CMK (cell line): ENCODE data around the gene MMP14.
"Not testable (repeated sequence)": the region's sequence is repeated elsewhere in the genome, so short reads cannot be mapped to it uniquely, and the experiment has no call there.

ENCODE experiments used
- DNase-seq: peaks from one replicate; pipeline ENCODE4 v3.0.0-alpha.2; 2010; ENCODE audit warnings: low read depth

The MMP14 gene

DNA sequence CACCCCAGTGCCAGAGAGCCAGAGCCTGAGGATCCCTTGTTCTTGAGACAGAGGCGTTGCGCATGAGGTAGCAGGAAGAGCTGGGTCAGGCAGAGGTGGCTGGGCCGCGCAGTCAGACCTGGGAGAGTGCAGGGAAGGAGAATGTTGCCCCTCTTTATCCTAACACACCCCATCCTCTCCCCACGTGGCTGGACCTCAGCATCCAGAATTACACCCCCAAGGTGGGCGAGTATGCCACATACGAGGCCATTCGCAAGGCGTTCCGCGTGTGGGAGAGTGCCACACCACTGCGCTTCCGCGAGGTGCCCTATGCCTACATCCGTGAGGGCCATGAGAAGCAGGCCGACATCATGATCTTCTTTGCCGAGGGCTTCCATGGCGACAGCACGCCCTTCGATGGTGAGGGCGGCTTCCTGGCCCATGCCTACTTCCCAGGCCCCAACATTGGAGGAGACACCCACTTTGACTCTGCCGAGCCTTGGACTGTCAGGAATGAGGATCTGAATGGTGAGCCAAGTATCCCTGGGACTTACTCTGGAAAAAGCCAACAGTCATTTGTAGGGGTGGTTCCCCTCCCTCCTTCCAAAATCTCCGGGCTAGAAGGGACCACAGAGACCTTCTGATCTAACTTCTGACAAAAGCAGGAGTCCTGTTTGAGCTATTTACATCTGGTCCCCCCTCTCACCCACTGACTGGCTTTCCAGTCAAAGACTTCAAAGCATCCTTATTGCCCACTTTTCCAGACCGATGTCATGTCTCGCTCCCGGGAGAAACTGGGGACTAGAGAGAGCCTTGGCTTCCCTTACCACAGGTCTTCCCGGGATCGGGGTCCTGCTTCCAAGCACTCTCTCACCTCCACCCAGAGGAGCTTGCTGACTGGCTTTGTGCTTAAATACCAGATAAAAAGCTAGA, 6.1 kb downstream of the MMP14 start:
- no peak for DNase-seq

DNA sequence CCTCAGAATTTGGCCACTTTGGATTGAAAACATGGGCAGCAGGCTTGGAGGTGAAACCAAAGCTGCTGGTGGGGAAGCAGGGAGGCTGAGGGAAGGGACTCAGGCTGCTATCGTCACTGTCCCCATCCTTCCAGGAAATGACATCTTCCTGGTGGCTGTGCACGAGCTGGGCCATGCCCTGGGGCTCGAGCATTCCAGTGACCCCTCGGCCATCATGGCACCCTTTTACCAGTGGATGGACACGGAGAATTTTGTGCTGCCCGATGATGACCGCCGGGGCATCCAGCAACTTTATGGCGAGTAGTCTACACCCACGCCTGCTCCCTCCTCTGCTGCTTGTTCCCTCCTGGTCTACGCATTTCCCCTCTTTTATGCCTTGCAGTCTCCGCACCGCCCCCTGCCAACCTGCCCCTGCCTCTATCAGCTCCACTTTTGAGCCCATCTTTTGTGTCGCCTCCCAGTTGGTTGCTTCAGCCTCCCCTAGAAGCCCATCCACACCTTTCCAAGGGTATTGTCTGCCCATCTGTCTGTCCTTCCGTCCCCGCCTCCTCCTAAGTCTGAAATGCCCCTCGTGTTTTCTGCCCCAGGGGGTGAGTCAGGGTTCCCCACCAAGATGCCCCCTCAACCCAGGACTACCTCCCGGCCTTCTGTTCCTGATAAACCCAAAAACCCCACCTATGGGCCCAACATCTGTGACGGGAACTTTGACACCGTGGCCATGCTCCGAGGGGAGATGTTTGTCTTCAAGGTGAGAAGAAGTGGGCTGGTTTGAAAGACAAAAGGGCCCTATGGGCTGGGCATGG, 6.9 kb downstream of the MMP14 start:
- DNase-seq: no peak

DNA sequence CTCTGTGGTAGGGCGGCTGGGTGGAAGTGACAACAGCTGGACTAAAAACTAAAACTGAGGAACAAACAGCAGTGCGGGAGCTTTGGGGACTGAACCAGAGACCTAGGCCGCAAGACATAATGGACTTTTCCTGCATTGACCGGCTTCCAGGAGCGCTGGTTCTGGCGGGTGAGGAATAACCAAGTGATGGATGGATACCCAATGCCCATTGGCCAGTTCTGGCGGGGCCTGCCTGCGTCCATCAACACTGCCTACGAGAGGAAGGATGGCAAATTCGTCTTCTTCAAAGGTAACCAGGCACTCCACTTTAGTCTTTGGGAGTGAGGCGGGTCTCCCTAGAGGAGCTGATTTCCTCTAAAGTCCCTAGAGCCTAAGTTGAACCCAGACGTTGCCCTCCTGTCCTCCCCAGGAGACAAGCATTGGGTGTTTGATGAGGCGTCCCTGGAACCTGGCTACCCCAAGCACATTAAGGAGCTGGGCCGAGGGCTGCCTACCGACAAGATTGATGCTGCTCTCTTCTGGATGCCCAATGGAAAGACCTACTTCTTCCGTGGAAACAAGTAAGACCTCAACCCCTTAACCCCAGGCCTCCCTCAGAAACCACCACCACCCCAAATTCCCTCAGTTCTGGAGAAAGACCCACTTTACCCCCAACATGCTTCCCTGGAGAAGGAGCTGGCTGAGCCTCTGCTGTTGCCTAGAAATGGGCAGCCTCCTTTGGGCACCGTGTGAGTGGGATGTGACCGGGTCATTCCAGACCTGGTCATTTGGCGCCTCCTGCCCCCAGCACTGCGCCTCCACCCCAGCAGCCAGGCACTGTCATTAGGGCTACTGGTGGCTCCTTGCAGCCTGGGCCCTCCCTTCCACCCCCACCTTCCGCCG, 8.1 kb downstream of the MMP14 start:
- DNase-seq: no peak

DNA sequence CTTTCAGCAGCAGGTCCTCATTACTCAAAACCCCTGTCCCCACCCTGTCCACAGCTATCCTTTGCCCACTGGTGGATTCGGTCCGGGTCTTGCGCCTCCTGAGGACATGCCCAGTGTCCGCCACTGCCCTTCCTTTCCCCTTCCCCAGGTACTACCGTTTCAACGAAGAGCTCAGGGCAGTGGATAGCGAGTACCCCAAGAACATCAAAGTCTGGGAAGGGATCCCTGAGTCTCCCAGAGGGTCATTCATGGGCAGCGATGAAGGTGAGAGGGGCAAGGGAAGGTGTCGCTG, 8.7 kb downstream of the MMP14 start:
- no peak for DNase-seq

DNA sequence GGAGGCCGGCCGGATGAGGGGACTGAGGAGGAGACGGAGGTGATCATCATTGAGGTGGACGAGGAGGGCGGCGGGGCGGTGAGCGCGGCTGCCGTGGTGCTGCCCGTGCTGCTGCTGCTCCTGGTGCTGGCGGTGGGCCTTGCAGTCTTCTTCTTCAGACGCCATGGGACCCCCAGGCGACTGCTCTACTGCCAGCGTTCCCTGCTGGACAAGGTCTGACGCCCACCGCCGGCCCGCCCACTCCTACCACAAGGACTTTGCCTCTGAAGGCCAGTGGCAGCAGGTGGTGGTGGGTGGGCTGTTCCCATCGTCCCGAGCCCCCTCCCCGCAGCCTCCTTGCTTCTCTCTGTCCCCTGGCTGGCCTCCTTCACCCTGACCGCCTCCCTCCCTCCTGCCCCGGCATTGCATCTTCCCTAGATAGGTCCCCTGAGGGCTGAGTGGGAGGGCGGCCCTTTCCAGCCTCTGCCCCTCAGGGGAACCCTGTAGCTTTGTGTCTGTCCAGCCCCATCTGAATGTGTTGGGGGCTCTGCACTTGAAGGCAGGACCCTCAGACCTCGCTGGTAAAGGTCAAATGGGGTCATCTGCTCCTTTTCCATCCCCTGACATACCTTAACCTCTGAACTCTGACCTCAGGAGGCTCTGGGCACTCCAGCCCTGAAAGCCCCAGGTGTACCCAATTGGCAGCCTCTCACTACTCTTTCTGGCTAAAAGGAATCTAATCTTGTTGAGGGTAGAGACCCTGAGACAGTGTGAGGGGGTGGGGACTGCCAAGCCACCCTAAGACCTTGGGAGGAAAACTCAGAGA, 9.6 kb downstream of the MMP14 start:
- DNase-seq: no peak

DNA sequence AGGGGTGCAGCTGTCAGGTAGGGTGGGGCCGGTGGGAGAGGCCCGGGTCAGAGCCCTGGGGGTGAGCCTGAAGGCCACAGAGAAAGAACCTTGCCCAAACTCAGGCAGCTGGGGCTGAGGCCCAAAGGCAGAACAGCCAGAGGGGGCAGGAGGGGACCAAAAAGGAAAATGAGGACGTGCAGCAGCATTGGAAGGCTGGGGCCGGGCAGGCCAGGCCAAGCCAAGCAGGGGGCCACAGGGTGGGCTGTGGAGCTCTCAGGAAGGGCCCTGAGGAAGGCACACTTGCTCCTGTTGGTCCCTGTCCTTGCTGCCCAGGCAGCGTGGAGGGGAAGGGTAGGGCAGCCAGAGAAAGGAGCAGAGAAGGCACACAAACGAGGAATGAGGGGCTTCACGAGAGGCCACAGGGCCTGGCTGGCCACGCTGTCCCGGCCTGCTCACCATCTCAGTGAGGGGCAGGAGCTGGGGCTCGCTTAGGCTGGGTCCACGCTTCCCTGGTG, 10.5 kb downstream of the MMP14 start:
- no peak for DNase-seq

DNA sequence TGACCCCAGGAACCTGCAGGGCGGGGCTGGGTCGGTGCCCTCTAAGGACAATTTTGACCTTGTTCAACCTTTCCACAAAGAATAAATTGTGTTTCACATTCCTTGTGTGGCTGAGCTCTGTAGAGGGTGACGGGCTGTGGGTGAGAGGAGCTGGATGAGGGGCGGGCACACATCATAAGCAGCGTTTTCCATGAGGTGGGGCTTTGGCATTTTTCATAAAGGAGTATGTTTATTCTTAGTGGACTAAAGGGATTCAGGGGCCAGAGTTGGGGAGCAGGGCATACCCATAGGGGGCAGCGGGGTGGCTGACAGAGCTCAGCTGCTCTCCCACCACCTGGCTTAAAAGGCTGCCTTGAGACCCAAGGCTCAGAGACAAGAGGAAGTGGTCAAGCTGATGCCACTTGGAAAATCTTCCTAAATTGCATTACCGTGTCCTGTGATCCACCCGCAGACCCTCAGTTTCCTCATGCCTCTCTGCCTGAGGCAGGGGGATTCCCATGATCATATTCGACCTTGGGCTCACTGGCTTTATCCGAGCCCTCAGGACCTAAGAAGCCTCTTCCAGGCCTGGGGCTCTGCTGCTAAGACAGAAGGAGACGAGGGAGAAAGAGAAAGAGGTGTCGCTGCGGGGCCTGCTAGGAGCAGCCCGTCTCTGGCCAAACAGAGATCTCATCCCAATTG, 11.4 kb downstream of the MMP14 start:
- DNase-seq: no peak

DNA sequence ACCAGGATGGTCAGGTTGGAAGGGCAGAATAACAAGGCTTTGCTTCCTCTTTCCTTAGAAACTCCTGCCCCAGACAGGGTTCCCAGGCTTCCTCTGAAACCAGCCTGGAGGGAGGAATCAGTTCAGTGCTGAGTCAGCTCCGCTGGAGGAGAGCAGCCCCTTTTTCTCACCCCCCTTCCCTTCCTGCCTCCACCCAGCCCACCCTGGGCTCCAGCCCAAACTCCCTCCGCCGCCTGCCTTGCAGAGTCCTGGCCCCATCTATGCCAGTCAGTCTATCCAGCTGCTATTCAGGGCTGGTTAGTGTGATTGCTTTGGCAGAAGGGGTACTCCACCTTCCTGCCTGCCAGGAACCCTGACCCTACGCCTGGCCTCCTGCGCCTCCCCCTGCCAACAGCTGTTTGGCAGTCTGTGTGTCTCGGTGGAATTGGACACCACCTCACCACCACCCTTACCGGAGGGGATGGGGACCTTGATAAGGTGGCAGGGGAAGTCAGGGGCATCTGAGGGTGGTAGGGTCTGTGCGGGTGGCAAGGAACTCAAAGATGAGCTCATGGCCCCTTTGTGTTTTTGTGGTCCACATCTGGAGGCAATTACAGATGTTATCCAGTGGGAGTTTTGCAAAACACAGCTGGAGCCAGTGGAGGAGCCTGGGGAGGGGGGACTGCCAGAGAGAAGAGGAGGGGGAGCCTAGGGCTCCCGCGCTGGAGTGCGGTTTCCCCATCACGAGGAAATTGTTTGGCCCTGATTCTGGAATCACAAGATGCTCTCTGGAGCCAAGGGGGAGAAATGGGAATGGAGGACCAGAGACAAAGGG, 12.2 kb downstream of the MMP14 start:
- DNase-seq: no peak

DNA sequence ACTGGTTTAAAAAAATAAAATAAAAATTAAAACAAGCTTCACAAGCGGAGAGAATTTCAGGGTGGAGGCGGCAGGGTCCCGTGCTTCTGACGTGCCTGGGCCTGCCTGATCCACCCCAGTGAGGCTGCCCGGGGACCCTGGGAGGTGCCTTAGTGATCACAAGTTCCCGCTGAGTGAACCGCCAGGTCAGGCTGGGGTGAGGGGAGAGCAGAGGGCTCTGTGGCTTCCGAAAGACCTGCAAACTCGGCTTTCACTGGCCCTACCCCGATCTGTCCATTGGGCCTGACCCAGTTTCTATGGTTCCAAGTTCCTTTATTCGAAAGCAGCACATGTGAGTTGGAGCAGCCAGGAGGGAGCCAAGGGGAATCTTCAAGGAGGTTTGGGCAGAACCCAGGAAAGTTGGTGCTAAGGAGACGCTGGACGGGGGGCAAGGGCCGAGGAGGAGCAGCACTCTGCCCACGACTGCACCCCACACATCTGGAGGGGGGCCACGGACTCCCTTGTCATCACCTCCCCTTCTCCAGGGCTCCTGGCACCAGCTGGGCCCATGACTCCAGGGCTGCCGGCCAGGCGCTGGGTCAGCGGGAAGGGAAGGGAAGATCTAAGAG, 12.9 kb downstream of the MMP14 start:
- no peak for DNase-seq

DNA sequence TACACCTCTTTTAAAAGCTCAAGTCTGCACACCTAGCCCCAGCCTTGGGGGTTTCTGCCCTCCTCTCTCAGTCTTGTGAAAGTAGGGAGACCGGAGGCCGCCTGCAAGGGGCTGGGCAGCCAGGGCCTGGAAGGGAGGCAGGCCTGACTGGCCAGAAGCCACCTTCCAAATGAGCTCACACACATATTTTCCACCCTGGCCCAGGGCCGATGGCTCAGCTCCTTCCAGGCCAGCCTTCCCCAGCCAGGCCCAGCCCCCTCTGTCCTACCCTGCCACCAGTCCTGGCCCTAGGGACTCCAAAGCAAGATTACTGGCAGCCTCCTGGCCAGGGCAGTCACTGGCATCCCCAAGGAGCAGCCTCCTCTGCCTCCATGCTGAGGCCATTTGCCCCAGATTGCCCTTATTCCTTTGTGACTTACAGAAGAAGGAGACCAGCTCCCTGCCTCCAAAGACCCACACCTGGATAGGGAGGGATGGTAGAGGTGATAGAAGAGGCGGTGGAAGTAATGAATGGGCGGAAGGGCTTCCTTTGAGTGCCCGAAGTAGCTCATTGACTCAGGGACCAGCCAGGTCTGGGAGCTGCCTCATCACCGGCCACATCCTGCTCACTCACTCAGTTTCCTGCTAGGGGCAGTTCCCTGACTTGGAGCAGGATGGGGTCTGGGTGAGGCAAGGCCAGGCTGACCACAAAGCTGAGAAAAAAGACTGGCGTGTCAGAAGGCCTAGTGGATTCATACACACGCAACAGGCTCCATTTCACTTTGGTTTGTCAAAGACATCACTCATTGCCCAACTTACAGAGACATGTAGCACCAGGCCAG, 14.8 kb downstream of the MMP14 start:
- DNase-seq: no peak

DNA sequence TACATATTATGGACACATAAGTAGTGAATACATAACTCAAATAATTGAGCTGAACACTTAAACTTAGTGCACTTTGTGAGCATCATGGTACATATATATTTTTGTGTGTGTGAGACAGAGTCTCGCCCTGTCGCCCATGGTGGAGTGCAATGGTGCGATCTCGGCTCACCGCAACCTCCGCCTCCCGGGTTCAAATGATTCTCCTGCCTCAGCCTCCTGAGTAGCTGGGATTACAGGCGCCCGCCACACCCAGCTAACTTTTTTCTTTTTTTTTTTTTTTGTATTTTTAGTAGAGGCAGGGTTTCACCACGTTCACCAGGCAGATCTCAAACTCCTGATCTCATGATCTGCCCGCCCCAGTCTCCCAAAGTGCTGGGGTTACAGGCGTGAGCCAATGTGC, 15.8 kb downstream of the MMP14 start:
- not testable (repeated sequence) for DNase-seq

DNA sequence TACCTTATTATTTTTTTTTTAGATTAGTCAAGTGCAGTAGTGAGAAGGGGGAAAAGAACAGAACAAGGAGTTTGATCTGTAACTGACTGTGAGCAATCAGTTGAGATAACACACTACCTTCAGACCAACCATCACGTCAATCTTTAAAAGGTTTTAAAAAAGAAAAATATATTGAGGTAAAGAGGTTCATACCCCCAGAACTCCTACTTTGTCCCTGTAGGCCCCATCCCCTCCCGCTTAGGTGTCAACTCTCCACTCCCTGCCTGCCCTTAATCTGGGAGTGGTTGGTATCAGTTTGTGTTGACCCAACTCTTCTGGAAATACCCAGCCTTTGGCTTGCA, 16.2 kb downstream of the MMP14 start:
- no peak for DNase-seq

DNA sequence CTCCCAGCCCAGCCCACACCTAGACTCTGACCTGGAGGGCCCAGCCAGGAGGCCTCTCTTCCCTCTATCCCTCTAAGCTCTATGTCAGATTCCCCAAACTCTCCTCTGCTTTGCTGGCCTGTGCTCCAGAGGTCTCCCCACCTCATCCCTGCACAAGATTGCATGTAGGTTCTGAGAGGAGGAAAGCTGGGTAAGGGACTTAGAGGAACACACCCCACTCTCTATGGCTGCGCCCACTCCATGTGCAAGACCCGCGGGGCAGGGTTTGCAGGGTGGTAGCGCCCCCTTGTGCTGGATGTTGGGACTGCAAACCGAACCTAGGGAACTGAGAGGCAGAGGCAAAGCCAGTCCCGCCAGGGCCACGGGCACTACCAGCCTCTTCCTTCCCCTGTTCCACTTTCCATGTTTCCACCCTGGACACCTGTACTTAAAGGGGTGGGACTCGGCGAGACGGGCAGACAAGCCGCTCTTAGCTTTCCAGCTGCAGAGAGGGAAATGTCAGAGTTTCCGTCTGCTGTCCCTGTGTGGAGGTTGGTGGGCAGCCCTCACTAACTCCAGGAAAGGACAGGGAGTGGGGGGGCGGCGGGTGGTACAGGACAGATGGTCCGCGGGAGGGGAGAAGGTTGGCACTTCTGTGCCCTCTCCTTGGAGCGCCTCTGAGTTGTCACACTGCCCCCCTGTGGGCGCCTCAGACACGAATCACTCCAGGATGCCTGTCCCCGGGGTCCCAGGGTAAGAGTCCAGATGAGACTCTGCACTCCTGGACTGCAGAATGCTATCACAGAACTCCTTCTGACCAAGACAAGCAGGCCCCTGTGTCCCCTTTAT, 16.8 kb downstream of the MMP14 start:
- DNase-seq: peak; percentile 73

DNA sequence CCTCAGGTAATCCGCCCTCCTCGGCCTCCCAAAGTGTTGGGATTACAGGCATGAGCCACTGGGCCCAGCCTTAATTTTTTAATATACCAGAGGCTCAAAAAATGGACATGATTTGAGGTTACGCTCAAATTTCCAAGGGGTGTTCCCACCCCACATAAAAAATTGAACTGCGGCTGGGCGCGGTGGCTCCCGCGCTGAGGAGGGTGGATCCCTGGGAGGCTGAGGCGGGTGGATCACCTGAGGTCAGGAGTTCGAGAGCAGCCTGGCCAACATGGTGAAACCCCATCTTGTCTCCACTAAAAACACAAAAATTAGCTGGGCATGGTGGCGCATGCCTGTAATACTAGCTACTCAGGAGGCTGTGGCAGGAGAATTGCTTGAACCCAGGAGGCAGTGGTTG, 17.9 kb downstream of the MMP14 start:
- DNase-seq: not testable (repeated sequence)

DNA sequence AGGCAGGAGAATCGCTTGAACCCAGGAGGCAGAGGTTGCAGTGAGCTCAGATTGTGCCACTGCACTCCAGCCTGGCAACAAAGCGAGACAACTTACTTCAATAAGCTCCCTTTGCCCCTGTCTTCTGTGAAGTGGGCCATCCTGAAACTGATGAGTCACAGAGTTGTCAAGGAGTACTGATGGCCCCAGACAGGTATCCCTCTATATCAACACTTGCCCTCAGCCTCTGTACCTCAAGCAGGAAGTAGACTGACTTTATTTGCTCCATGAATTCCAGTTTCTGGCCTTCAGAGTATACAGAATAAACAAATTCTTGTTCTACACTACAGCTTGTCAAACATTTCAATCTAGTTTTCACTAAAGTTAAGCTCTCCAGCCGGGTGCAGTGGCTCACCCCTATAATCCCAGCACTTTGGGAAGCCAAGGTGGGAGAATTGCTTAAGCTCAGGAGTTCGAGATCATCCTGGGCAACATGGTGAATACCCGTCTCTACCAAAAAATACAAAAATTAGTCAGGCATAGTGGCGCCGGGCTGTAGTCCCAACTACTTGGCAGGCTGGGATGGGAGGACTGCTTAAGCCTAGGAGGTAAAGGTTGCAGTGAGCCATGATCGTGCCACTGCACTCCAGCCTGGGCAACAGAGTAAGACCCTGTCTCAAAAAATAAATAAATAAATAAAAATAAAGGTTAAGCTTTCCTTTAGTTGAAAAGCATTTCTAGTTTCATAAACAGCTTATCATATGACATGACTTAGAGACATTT, 18.8 kb downstream of the MMP14 start:
- DNase-seq: no peak

DNA sequence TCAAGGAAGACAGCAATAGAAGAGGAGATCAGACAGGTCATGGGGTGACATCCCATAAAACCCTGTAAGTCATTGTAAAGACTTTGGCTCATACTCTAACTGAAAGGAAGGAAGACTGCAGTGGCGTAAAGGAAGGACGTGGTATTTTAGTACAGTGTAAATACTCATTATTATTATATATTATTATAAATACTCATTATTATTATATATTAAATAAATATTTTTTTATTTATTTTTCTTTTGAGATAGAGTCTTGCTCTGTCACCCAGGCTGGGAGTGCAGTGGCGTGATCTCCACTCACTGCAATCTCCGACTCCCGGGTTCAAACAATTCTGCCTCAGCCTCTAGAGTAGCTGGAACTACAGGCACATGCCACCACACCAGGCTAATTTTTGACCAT, 20.0 kb downstream of the MMP14 start:
- DNase-seq: no peak

DNA sequence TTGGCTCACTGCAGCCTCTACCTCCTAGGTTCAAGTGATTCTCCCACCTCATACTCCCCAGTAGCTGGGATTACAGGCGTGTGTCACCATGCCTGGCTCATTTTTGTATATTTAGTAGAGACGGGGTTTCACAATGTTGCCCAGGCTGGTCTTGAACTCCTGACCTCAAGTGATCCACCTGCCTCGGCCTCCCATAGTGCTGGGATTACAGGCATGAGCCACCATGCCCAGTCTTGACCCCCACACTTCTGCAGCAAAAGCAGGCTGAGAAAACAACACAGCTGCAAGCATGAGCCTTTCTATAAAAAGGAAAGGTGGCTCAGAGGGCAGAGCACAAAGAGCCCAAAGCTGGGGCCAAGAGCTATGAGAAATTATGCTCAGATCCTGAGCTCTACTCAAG, 24.0 kb downstream of the MMP14 start:
- not testable (repeated sequence) for DNase-seq
